HL-60 (cell line): ENCODE data around the gene NELFA.

ENCODE experiments used
- DNase-seq, 2 experiments: peaks; one replicate each; pipeline ENCODE4 v3.0.0-alpha.2; 2010 to 2020; ENCODE audit warnings: low read depth in 1 of 2, low spot score in 1 of 2
- H3K27ac ChIP-seq: fragments of 250-450 bp; sonication (Bioruptor Pico); replicated peaks from 2 replicates; pipeline ENCODE4 v1.5.1; 2020; ENCODE audit warnings: mild to moderate bottlenecking, moderate library complexity
- H3K27me3 ChIP-seq: fragments of 250-450 bp; sonication (Bioruptor Pico); 2 replicates; pipeline ENCODE4 v1.5.1; 2021; ENCODE audit warnings: mild to moderate bottlenecking, moderate library complexity; ENCODE audit not compliant: insufficient read depth, poor library complexity, severe bottlenecking
- H3K4me3 ChIP-seq: replicated peaks from 2 replicates; pipeline ENCODE4 v1.5.1; 2011; ENCODE audit warnings: mild to moderate bottlenecking, control low read depth, low read length; ENCODE audit not compliant: insufficient read depth
- GABPA ChIP-seq: IDR thresholded peaks from 2 replicates; pipeline ENCODE4 v1.6.1; 2012; ENCODE audit warnings: low read depth
- POLR2AphosphoS5 ChIP-seq: IDR thresholded peaks from 2 replicates; pipeline ENCODE4 v1.6.1; 2012; ENCODE audit warnings: low read depth
- SPI1 ChIP-seq: IDR thresholded peaks from 2 replicates; pipeline ENCODE4 v1.6.1; 2012; ENCODE audit warnings: low read depth, mild to moderate bottlenecking, borderline replicate concordance
- TF ChIP-seq, protein P1 (sequence below): IDR thresholded peaks from 2 replicates; pipeline ENCODE4 v1.6.1; 2012; ENCODE audit warnings: low read depth; ENCODE audit not compliant: insufficient replicate concordance
- TF ChIP-seq, protein P2 (sequence below): IDR thresholded peaks from one replicate; pipeline ENCODE4 v1.5.1; 2011; ENCODE audit warnings: low read length, control low read depth, inconsistent platforms; ENCODE audit not compliant: insufficient read depth

NELFA gene

DNA sequence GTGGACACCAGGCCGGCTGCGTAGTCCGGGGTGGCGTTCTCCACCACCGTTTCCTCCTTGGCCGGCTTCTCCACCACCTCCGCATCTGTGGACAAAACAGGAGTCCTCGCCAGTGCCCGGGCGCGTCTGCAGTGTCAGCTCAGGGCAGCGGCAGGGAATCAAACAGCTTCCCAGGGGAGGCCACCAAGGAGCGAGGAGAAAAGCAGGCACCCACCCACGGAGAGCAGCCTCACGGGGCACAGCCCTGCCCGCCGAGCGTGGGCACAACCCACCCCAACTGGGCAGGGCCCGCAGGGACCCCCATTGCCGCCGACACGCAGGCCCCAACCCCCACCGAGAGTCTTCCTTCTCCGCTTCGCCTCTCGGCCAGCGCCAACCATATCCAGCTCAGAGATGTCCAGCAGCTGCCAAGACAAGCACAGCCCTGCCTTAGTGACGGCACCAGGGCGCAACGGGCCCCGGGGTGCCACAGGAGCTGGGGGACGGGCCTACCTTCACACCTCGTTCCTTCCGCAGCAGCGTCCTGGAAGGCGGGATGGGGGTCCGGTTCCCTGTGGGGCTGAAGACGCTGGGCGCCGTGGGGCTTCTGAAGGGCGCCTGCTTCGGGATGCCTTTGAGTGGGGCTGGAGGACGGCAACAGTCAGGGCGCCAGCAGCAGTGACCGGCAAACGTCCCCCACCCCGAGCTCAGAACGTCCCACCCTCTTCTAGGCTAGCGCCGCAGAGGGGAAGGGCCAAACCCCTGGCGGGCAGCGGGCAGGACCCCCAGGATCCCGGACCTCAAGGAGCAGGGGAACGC, 22.8 kb downstream of the NELFA start:
- no peak for TF ChIP-seq SPI1
- TF ChIP-seq POLR2AphosphoS5: no peak
- TF ChIP-seq GABPA: no peak
- TF ChIP-seq, protein P1, sequence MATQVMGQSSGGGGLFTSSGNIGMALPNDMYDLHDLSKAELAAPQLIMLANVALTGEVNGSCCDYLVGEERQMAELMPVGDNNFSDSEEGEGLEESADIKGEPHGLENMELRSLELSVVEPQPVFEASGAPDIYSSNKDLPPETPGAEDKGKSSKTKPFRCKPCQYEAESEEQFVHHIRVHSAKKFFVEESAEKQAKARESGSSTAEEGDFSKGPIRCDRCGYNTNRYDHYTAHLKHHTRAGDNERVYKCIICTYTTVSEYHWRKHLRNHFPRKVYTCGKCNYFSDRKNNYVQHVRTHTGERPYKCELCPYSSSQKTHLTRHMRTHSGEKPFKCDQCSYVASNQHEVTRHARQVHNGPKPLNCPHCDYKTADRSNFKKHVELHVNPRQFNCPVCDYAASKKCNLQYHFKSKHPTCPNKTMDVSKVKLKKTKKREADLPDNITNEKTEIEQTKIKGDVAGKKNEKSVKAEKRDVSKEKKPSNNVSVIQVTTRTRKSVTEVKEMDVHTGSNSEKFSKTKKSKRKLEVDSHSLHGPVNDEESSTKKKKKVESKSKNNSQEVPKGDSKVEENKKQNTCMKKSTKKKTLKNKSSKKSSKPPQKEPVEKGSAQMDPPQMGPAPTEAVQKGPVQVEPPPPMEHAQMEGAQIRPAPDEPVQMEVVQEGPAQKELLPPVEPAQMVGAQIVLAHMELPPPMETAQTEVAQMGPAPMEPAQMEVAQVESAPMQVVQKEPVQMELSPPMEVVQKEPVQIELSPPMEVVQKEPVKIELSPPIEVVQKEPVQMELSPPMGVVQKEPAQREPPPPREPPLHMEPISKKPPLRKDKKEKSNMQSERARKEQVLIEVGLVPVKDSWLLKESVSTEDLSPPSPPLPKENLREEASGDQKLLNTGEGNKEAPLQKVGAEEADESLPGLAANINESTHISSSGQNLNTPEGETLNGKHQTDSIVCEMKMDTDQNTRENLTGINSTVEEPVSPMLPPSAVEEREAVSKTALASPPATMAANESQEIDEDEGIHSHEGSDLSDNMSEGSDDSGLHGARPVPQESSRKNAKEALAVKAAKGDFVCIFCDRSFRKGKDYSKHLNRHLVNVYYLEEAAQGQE: no peak
- TF ChIP-seq, protein P2, sequence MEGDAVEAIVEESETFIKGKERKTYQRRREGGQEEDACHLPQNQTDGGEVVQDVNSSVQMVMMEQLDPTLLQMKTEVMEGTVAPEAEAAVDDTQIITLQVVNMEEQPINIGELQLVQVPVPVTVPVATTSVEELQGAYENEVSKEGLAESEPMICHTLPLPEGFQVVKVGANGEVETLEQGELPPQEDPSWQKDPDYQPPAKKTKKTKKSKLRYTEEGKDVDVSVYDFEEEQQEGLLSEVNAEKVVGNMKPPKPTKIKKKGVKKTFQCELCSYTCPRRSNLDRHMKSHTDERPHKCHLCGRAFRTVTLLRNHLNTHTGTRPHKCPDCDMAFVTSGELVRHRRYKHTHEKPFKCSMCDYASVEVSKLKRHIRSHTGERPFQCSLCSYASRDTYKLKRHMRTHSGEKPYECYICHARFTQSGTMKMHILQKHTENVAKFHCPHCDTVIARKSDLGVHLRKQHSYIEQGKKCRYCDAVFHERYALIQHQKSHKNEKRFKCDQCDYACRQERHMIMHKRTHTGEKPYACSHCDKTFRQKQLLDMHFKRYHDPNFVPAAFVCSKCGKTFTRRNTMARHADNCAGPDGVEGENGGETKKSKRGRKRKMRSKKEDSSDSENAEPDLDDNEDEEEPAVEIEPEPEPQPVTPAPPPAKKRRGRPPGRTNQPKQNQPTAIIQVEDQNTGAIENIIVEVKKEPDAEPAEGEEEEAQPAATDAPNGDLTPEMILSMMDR: no peak
- no peak overlapping the region for H3K27ac ChIP-seq
- no peak for DNase-seq
- no peaks in the 10 kb centered on the region for H3K27me3 ChIP-seq
- no peak overlapping the region for H3K4me3 ChIP-seq

DNA sequence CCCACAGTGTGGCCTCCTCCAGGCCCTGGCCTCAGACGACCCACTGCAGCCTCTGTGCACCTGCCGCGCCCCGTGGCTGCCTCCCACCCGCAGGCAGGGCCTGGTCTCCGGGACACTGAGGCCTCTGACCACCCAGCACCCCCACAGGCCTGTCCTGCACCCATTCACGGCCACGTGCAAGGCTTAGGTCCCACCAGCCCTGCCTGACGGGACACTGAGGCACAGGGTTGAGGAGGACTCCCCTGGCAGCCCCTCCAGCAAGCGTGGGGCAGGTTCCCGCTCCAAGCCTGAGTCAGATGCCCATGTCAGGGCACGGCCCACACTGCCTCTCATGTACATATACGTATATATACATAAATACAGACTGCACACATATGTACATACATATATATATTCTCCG, 23.5 kb downstream of the NELFA start:
- no peak for TF ChIP-seq SPI1
- no peak overlapping the region for H3K27ac ChIP-seq
- H3K4me3 ChIP-seq: no peak overlapping the region
- H3K27me3 ChIP-seq: no peaks in the 10 kb centered on the region
- no peak for DNase-seq

DNA sequence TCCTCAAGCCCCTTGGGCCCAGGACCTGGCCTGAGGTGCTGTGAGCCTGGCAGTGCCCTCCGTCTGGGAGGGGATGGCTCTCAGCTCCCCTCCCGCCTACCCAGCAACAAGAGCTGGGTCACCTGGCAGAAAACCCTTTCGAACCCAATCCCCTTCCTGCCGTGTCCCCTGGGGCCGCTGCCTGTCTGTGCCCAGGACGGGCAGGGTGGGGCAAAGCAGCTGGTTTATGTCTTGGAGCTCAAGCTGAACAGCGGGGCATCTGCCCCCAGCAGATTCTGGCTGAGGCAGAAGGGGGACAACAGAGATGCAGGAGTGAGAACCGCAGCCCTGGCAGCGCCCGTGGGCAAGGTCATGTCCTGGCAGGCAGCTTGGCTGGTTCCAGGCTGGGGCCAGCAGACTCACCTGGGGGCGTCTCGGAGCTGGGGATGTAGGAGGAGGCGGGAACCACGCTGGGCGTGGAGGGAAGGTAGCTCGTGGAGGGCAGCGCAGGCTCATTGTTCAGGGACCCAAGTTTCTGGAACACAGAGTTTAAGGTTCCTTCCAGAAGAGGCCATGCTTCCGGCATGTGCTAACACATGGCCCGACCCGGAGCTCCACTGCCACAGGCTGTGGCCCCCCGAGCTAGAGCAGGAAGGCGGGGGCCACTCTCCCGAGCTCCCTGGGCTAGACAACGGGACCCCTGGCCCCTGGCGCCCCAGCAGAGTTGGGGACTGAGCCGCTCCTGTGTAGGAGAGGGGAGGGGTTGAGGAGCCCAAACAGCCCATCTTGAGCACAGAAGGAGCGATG, 24.2 kb downstream of the NELFA start:
- no peak for DNase-seq
- Histone ChIP-seq H3K27me3 (no peaks in the 10 kb centered on the region), H3K27ac (no peak overlapping the region), H3K4me3 (no peak overlapping the region)
- TF ChIP-seq SPI1: no peak
- TF ChIP-seq, protein P2: no peak
- no peak for TF ChIP-seq GABPA
- TF ChIP-seq, protein P1: no peak
- no peak for TF ChIP-seq POLR2AphosphoS5

DNA sequence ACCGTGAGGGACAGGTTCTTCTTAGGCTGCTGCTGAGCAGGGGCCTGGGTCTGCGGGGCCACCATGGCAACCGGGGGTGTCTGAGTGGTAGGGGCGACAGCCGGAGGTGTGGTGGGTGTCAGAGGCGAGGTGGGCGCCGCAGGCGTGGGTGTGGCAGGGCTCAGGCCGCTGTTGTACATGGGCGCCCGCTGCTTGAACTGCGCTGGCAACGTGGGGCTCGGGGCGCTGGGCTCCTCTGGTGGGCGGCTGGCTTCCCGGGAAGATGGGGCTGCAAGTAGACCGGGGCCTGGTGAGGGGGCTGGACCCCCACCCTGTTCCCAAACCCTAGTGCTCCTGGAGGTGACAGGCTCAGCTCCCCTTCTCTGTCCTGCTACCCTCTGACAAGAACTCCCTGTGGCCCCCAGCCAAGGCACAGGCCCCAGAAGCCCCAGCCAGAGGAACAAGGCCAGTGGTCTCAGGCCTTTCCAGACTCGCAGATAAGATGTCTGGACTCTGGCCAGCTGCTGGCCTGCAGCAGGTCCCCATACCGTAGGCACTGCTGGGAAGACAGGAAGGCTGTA, 24.8 kb downstream of the NELFA start:
- DNase-seq: no peak
- Histone ChIP-seq H3K27me3 (no peaks in the 10 kb centered on the region), H3K27ac (no peak overlapping the region), H3K4me3 (no peak overlapping the region)
- TF ChIP-seq SPI1: no peak
- no peak for TF ChIP-seq GABPA
- TF ChIP-seq, protein P2: no peak
- TF ChIP-seq POLR2AphosphoS5: no peak
- TF ChIP-seq, protein P1: no peak
